Loucy (cell line): ENCODE data around the gene PCDHGA2.
A peak's percentile ranks its signal among the peaks of the same experiment; 100 is the strongest.

Experiments used
- H2AFZ ChIP-seq: fragments of 200-600 bp; sonication (generic); 2 replicates; pipeline ENCODE4 v1.6.0; 2016; ENCODE audit warnings: antibody characterized with exemption, mild to moderate bottlenecking, low read length, moderate library complexity
- H3F3A ChIP-seq: fragments of 200-600 bp; 2 replicates; pipeline ENCODE4 v1.6.0; 2016; ENCODE audit warnings: antibody characterized with exemption, low read depth, mild to moderate bottlenecking
- H3K27me3 ChIP-seq: fragments of 200-600 bp; sonication (generic); 2 replicates; pipeline ENCODE4 v1.6.1; 2014; ENCODE audit warnings: low read length, mild to moderate bottlenecking; ENCODE audit not compliant: insufficient read depth, poor library complexity, severe bottlenecking
- H3K36me3 ChIP-seq: fragments of 200-600 bp; sonication (generic); 2 replicates; pipeline ENCODE4 v1.6.1; 2016; ENCODE audit warnings: low read length; ENCODE audit not compliant: insufficient read depth
- H3K4me1 ChIP-seq: fragments of 200-600 bp; sonication (generic); 2 replicates; pipeline ENCODE4 v1.5.1; 2014; ENCODE audit warnings: low read length, mild to moderate bottlenecking; ENCODE audit not compliant: insufficient read depth, poor library complexity, severe bottlenecking
- H3K4me2 ChIP-seq: fragments of 200-600 bp; sonication (generic); 2 replicates; pipeline ENCODE4 v1.6.0; 2014; ENCODE audit warnings: antibody characterized with exemption, low read length, low read depth, mild to moderate bottlenecking; ENCODE audit not compliant: poor library complexity, severe bottlenecking
- H3K4me3 ChIP-seq: fragments of 200-600 bp; sonication (generic); 2 replicates; pipeline ENCODE4 v1.5.1; 2014; ENCODE audit warnings: low read length, mild to moderate bottlenecking, mixed read lengths; ENCODE audit not compliant: poor library complexity, severe bottlenecking
- H3K79me2 ChIP-seq: fragments of 200-600 bp; sonication (generic); 2 replicates; pipeline ENCODE4 v1.6.1; 2014; ENCODE audit warnings: low read length; ENCODE audit not compliant: insufficient read depth
- H3K9ac ChIP-seq: fragments of 200-600 bp; sonication (generic); 2 replicates; pipeline ENCODE4 v1.6.0; 2014; ENCODE audit warnings: mild to moderate bottlenecking, low read depth, low read length, moderate library complexity; ENCODE audit not compliant: poor library complexity, severe bottlenecking
- H3K9me2 ChIP-seq: fragments of 200-600 bp; sonication (generic); replicated peaks from 2 replicates; pipeline ENCODE4 v1.6.1; 2016; ENCODE audit warnings: low read depth, low read length, mixed read lengths
- H3K9me3 ChIP-seq: fragments of 200-600 bp; sonication (generic); 2 replicates; pipeline ENCODE4 v1.6.1; 2014; ENCODE audit warnings: mild to moderate bottlenecking, antibody characterized with exemption, low read length, low read depth; ENCODE audit not compliant: insufficient read depth
- H4K20me1 ChIP-seq: fragments of 200-600 bp; sonication (generic); 2 replicates; pipeline ENCODE4 v1.6.0; 2014; ENCODE audit warnings: antibody characterized with exemption, low read length, mild to moderate bottlenecking; ENCODE audit not compliant: insufficient read depth, poor library complexity, severe bottlenecking
- CTCF ChIP-seq: fragments of 200-600 bp; sonication (generic); conservative IDR thresholded peaks from 2 replicates; pipeline ENCODE4 v1.5.1; 2014; ENCODE audit warnings: mild to moderate bottlenecking, antibody characterized with exemption, low read length
- EZH2phosphoT487 ChIP-seq: fragments of 200-600 bp; IDR thresholded peaks from 2 replicates; pipeline ENCODE4 v1.6.1; 2018; ENCODE audit warnings: antibody characterized with exemption, mild to moderate bottlenecking, moderate library complexity, borderline replicate concordance

Gene PCDHGA2

GRCh38 chr5:141356950-141357349 is 18.4 kb downstream of the PCDHGA2 start:
- Histone ChIP-seq H4K20me1 (no peaks in the 10 kb centered on the region), H2AFZ (no peak overlapping the region), H3K36me3 (no peaks in the 10 kb centered on the region), H3F3A (no peaks in the 10 kb centered on the region), H3K4me1 (no peaks in the 10 kb centered on the region), H3K9me2 (no peaks in the 10 kb centered on the region), H3K4me3 (no peak overlapping the region), H3K9ac (no peak overlapping the region), H3K4me2 (no peak overlapping the region), H3K9me3 (no peaks in the 10 kb centered on the region), H3K27me3 (no peaks in the 10 kb centered on the region), H3K79me2 (no peaks in the 10 kb centered on the region)
- no peak for TF ChIP-seq EZH2phosphoT487
- TF ChIP-seq CTCF = no peak

- H3K4me3 ChIP-seq = peak within 1 kb of the TSS; percentile 67
- no peaks in the 10 kb centered on the region for H4K20me1 ChIP-seq
These were observed 21.3 kb downstream of the PCDHGA2 start, which contains the start of gene PCDHGB2 for GRCh38 chr5:141359790-141360426. TSS of gene PCDHGB2 (plus strand) at chr5:141359994. CDS start at chr5:141360136, 142 bp downstream.

GRCh38 chr5:141360685-141361084 is 22.1 kb downstream of the PCDHGA2 start:
- Histone ChIP-seq H3K36me3 (no peaks in the 10 kb centered on the region), H3K4me2 (no peak overlapping the region), H3K27me3 (no peaks in the 10 kb centered on the region), H4K20me1 (no peaks in the 10 kb centered on the region), H3K4me3 (peak overlapping the region; percentile 67), H3K4me1 (no peaks in the 10 kb centered on the region), H3K79me2 (no peaks in the 10 kb centered on the region), H3K9me2 (no peaks in the 10 kb centered on the region), H2AFZ (no peak overlapping the region), H3K9ac (no peak overlapping the region), H3K9me3 (no peaks in the 10 kb centered on the region; the same call in 1 of the 2 replicates), H3F3A (no peaks in the 10 kb centered on the region)
- TF ChIP-seq EZH2phosphoT487 (no peak), CTCF (no peak)

More at GRCh38 chr5:141359790-141360426, 21.3 kb downstream of the PCDHGA2 start, which contains the start of gene PCDHGB2:
- TF ChIP-seq EZH2phosphoT487 = no peak
- TF ChIP-seq CTCF = peak; percentile 61
- Histone ChIP-seq H3K9me2 (no peaks in the 10 kb centered on the region), H3K9ac (peak within 1 kb of the TSS; percentile 63), H3K79me2 (no peaks in the 10 kb centered on the region), H3K4me1 (no peaks in the 10 kb centered on the region), H2AFZ (peak within 1 kb of the TSS; percentile 98), H3F3A (no peaks in the 10 kb centered on the region), H3K9me3 (no peaks in the 10 kb centered on the region), H3K27me3 (no peaks in the 10 kb centered on the region), H3K4me2 (peak within 1 kb of the TSS; percentile 70), H3K36me3 (no peaks in the 10 kb centered on the region)
